Ovary (tissue), 3 donors: ENCODE data around the gene KCNE5.
"Not testable (repeated sequence)": the region's sequence is repeated elsewhere in the genome, so short reads cannot be mapped to it uniquely, and the experiment has no call there.

Experiments
- EP300 ChIP-seq: sonication (generic); formaldehyde crosslinking; IDR thresholded peaks from one replicate; pipeline ENCODE4 v1.6.1; 2017; ENCODE audit warnings: antibody characterized with exemption
- POLR2A ChIP-seq: fragments of 450-650 bp; IDR thresholded peaks from one replicate; pipeline ENCODE4 v1.6.1; 2017; ENCODE audit warnings: antibody characterized with exemption, mild to moderate bottlenecking, moderate library complexity
- TF ChIP-seq, protein P1 (sequence below), 3 donors: fragments of 450-650 bp in 2 of 3; fragments of 200-600 bp in 1 of 3; IDR thresholded peaks; one replicate each; pipeline versions ENCODE4 v1.5.1 to v1.8.0; 2016 to 2022; ENCODE audit warnings: antibody characterized with exemption in 3 of 3, mild to moderate bottlenecking in 1 of 3
- donor health status: DM: no; HTN: no; CAD: no.

DNA sequence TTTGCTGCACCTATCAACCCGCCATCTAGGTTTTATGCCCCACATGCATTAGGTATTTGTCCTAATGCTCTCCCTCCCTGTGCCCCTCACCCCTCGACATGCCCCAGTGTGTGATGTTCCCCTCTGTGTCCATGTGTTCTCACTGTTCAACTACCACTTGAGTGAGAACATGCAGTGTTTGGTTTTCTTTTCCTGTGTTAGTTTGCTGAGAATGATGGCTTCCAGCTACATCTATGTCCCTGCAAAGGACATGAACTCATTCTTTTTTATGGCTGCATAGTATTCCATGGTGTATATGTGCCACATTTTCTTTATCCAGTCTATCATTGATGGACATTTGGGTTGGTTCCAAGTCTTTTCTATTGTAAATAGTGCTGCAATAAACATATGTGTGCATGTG is 12.5 kb upstream of the KCNE5 start:
- TF ChIP-seq POLR2A, EP300: not testable (repeated sequence)
- TF ChIP-seq, protein P1, sequence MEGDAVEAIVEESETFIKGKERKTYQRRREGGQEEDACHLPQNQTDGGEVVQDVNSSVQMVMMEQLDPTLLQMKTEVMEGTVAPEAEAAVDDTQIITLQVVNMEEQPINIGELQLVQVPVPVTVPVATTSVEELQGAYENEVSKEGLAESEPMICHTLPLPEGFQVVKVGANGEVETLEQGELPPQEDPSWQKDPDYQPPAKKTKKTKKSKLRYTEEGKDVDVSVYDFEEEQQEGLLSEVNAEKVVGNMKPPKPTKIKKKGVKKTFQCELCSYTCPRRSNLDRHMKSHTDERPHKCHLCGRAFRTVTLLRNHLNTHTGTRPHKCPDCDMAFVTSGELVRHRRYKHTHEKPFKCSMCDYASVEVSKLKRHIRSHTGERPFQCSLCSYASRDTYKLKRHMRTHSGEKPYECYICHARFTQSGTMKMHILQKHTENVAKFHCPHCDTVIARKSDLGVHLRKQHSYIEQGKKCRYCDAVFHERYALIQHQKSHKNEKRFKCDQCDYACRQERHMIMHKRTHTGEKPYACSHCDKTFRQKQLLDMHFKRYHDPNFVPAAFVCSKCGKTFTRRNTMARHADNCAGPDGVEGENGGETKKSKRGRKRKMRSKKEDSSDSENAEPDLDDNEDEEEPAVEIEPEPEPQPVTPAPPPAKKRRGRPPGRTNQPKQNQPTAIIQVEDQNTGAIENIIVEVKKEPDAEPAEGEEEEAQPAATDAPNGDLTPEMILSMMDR (IDR thresholded peaks at IDR 0.05), result not testable (repeated sequence)
